Fibroblast of lung (primary cell): ENCODE measurements around the gene MIX23. TPM values are rescaled to one million over a fixed set of nuclear protein-coding genes. Genes with fewer than 3 reads are reported as not detected.

Experiments
- DNase-seq, 2 donors: peaks; one replicate each; pipeline versions ENCODE4 v3.0.0 to v3.0.0-alpha.2; 2010; ENCODE audit warnings: low read depth in 2 of 2
- H2AFZ ChIP-seq: 2 replicates; pipeline ENCODE4 v1.5.1; 2012; ENCODE audit warnings: low read length, control low read depth, inconsistent platforms
- H3K27ac ChIP-seq: 2 replicates; pipeline ENCODE4 v1.5.1; 2011; ENCODE audit warnings: low read length, control low read depth; ENCODE audit not compliant: insufficient read depth
- H3K27me3 ChIP-seq: 2 replicates; pipeline ENCODE4 v1.5.1; 2011; ENCODE audit warnings: mild to moderate bottlenecking, low read length; ENCODE audit not compliant: control insufficient read depth, insufficient read depth
- H3K36me3 ChIP-seq: 2 replicates; pipeline ENCODE4 v1.5.1; 2011; ENCODE audit warnings: low read length; ENCODE audit not compliant: control insufficient read depth, insufficient read depth
- H3K4me1 ChIP-seq: 2 replicates; pipeline ENCODE4 v1.5.1; 2011; ENCODE audit warnings: low read length; ENCODE audit not compliant: control insufficient read depth, insufficient read depth; ENCODE audit errors: extremely low read depth
- H3K4me2 ChIP-seq: 2 replicates; pipeline ENCODE4 v1.5.1; 2011; ENCODE audit warnings: low read length, control low read depth; ENCODE audit not compliant: insufficient read depth; ENCODE audit errors: extremely low read depth
- H3K4me3 ChIP-seq, 4 experiments: fragments of 200-600 bp in 1 of 4; sonication (generic) in 1 of 4; replicated peaks in 1 of 4; 2 replicates each; pipeline ENCODE4 v1.5.1; 2011 to 2016; ENCODE audit warnings: low read length in 4 of 4, low read depth in 3 of 4, mild to moderate bottlenecking in 3 of 4, control low read depth in 2 of 4, inconsistent platforms in 1 of 4, mixed read lengths in 1 of 4; ENCODE audit not compliant: insufficient read depth in 1 of 4; ENCODE audit errors: control extremely low read depth in 1 of 4
- H3K79me2 ChIP-seq: 2 replicates; pipeline ENCODE4 v1.5.1; 2012; ENCODE audit warnings: mild to moderate bottlenecking, low read length, inconsistent platforms; ENCODE audit not compliant: control insufficient read depth, insufficient read depth
- H3K9ac ChIP-seq: 2 replicates; pipeline ENCODE4 v1.5.1; 2011; ENCODE audit warnings: mild to moderate bottlenecking, low read length, control low read depth; ENCODE audit not compliant: insufficient read depth
- H3K9me3 ChIP-seq: 2 replicates; pipeline ENCODE4 v1.5.1; 2012; ENCODE audit warnings: low read depth, low read length; ENCODE audit not compliant: control insufficient read depth, insufficient read depth
- H4K20me1 ChIP-seq: 2 replicates; pipeline ENCODE4 v1.5.1; 2011; ENCODE audit warnings: low read length; ENCODE audit not compliant: control insufficient read depth, insufficient read depth; ENCODE audit errors: extremely low read depth
- EZH2 ChIP-seq: IDR thresholded peaks from 2 replicates; pipeline ENCODE4 v1.5.1; 2012; ENCODE audit warnings: low read length, control low read depth, mild to moderate bottlenecking; ENCODE audit errors: missing control alignments
- polyA plus RNA-seq, 2 donors: library from polyadenylated mRNA; depleted of rRNA in 1 of 2; stranded (reverse) in 1 of 2; unstranded in 1 of 2; fragments of >200 nt; gene quantifications; 2 replicates each; pipeline ENCODE4 v1.2.1, GENCODE V29; 2011 to 2012; ENCODE audit warnings: missing spikeins in 1 of 2
- total RNA-seq: library from RNA; depleted of rRNA; stranded (reverse); fragments of >200 nt; gene quantifications from 2 replicates; pipeline ENCODE4 v1.2.1, GENCODE V29; 2014
- TF ChIP-seq, protein P1 (sequence below), 2 donors: IDR thresholded peaks in 1 of 2; conservative IDR thresholded peaks in 1 of 2; 1 replicate in 1 of 2; 2 replicates in 1 of 2; pipeline ENCODE4 v1.5.1; 2011 to 2012; ENCODE audit warnings: low read length in 2 of 2, control low read depth in 1 of 2, inconsistent platforms in 1 of 2, low read depth in 1 of 2, mild to moderate bottlenecking in 1 of 2

MIX23 gene
- total and polyA plus RNA-seq, 2 donors (not counting 1 experiment from before 2014, with no cell fraction given), result 22.3 to 30.9 TPM

DNA sequence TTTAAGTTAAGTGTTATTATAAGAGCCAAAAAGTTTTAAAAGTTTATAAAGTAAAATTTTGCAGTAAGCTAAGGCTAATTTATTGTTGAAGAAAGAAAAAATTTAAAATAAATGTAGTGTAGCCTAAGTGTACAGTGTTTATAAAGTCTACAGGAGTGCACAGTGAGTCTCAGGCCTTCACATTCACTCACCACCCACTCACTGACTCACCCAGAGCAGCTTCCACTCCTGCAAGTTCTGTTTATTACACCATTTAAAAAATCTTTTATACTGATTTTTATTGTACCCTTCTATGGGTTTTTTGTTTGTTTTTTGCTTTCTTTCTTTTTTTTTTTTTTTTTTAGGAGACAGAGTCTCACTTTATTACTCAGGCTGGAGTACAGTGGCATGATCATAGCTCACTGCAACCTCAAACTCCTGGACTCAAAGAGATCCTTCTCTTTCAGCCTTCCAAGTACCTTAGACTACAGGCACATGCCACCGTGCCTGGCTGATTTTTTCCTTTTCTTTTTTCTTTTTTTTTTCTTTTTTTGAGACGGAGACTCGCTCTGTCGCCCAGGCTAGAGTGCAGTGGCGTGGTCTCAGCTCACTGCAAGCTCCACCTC is 32.1 kb downstream of the MIX23 start:
- H3K27me3 ChIP-seq, result no peaks in the 10 kb centered on the region
- H3K4me1 ChIP-seq, result no peaks in the 10 kb centered on the region
- TF ChIP-seq, protein P1, sequence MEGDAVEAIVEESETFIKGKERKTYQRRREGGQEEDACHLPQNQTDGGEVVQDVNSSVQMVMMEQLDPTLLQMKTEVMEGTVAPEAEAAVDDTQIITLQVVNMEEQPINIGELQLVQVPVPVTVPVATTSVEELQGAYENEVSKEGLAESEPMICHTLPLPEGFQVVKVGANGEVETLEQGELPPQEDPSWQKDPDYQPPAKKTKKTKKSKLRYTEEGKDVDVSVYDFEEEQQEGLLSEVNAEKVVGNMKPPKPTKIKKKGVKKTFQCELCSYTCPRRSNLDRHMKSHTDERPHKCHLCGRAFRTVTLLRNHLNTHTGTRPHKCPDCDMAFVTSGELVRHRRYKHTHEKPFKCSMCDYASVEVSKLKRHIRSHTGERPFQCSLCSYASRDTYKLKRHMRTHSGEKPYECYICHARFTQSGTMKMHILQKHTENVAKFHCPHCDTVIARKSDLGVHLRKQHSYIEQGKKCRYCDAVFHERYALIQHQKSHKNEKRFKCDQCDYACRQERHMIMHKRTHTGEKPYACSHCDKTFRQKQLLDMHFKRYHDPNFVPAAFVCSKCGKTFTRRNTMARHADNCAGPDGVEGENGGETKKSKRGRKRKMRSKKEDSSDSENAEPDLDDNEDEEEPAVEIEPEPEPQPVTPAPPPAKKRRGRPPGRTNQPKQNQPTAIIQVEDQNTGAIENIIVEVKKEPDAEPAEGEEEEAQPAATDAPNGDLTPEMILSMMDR (conservative IDR thresholded peaks at IDR 0.05 in 1 of 2, IDR thresholded peaks at IDR 0.05 in 1 of 2; ENCODE audit: low read depth in 1 of 2, low read length in 2 of 2), result no peak
- no peak for TF ChIP-seq EZH2
- no peaks in the 10 kb centered on the region for H3K9me3 ChIP-seq
- H4K20me1 ChIP-seq, result no peaks in the 10 kb centered on the region
- peak overlapping the region; percentile 25 for H3K4me2 ChIP-seq
- H3K79me2 ChIP-seq, result no peaks in the 10 kb centered on the region
- no peak overlapping the region for H3K27ac ChIP-seq
- no peak overlapping the region for H3K9ac ChIP-seq
- no peaks in the 10 kb centered on the region for H3K36me3 ChIP-seq
- no peak overlapping the region for H3K4me3 ChIP-seq
- peak; percentile 48 to 71 for DNase-seq
- no peak overlapping the region for H2AFZ ChIP-seq

- TF ChIP-seq, protein P1 (conservative IDR thresholded peaks at IDR 0.05 in 1 of 2, IDR thresholded peaks at IDR 0.05 in 1 of 2; ENCODE audit: low read depth in 1 of 2, low read length in 2 of 2), result no peak
- TF ChIP-seq EZH2, result no peak
- Histone ChIP-seq H3K27me3 (no peaks in the 10 kb centered on the region), H4K20me1 (no peaks in the 10 kb centered on the region), H2AFZ (no peak overlapping the region), H3K4me1 (no peaks in the 10 kb centered on the region), H3K9ac (no peak overlapping the region), H3K9me3 (no peaks in the 10 kb centered on the region), H3K4me2 (no peak overlapping the region), H3K79me2 (no peaks in the 10 kb centered on the region), H3K27ac (no peak overlapping the region), H3K36me3 (no peaks in the 10 kb centered on the region), H3K4me3 (no peak overlapping the region)
- DNase-seq, result no peak
Measured at GRCh38 chr3:122349171-122349570, 33.9 kb downstream of the MIX23 start.

- Histone ChIP-seq H3K9me3 (no peaks in the 10 kb centered on the region), H3K4me3 (no peak overlapping the region), H3K4me2 (no peak overlapping the region), H3K4me1 (no peaks in the 10 kb centered on the region), H3K9ac (no peak overlapping the region), H3K36me3 (no peaks in the 10 kb centered on the region), H3K27ac (no peak overlapping the region), H3K79me2 (no peaks in the 10 kb centered on the region), H2AFZ (no peak overlapping the region), H4K20me1 (no peaks in the 10 kb centered on the region), H3K27me3 (no peaks in the 10 kb centered on the region)
- DNase-seq, result peak in 1 of 2 donors; percentile 11
- no peak for TF ChIP-seq EZH2
- TF ChIP-seq, protein P1 (conservative IDR thresholded peaks at IDR 0.05 in 1 of 2, IDR thresholded peaks at IDR 0.05 in 1 of 2; ENCODE audit: low read depth in 1 of 2, low read length in 2 of 2), result no peak
Measured at GRCh38 chr3:122343654-122344053, 39.4 kb downstream of the MIX23 start.
